GM21737 (cell line): ENCODE data around the gene UGT1A3.
"Not testable (repeated sequence)": the region's sequence is repeated elsewhere in the genome, so short reads cannot be mapped to it uniquely, and the experiment has no call there.

Source experiments
- ATAC-seq: cut with Tn5 transposase; IDR thresholded peaks from one replicate; pipeline ENCODE4 v1.9.1; 2021; ENCODE audit warnings: mild to moderate bottlenecking, moderate library complexity; ENCODE audit not compliant: unreplicated experiment

The UGT1A3 gene

DNA sequence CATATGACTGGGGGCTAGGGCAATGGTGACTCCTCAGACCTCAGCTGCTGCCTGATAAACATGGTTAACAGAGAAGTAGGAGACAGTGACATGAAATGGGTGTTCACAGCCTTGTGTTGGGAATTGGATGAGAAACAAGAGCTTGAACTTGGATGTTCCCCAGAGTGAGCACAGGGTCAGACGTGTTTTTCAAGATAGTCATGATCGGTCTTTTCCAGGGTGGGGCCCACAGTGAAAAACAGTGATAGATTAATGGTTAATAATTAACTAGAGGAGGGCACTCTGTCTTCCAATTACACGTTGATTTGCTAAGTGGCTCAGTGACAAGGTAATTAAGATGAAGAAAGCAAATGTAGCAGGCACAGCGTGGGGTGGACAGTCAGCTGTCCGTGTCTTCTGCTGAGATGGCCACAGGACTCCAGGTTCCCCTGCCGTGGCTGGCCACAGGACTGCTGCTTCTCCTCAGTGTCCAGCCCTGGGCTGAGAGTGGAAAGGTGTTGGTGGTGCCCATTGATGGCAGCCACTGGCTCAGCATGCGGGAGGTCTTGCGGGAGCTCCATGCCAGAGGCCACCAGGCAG lies at the start of gene UGT1A3:
UGT1A3 (plus strand) TSS at position 320 of the 579 bp plus-strand sequence; CDS start at position 405, 85 bp downstream.
- no peak for ATAC-seq

DNA sequence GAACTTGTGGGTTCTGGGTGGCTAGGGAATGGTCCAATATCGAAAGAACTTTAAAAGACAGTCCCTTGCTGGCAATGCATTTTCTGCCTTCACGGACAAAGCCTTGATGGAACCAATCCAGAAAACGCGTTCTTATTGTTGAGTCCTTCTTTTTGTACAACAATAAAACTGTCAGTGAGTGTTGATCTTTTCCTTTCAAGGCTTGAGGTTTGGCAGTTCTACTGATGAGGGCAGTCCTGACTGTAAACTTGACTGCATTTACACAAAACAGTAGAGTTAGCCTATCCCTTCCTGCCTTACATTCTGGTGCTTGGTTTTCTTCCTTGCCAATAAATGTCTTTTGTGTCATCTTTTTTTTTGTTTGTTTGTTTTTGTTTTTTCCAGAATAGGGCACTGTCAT lies 49.6 kb upstream of the UGT1A3 start:
- ATAC-seq, result no peak

DNA sequence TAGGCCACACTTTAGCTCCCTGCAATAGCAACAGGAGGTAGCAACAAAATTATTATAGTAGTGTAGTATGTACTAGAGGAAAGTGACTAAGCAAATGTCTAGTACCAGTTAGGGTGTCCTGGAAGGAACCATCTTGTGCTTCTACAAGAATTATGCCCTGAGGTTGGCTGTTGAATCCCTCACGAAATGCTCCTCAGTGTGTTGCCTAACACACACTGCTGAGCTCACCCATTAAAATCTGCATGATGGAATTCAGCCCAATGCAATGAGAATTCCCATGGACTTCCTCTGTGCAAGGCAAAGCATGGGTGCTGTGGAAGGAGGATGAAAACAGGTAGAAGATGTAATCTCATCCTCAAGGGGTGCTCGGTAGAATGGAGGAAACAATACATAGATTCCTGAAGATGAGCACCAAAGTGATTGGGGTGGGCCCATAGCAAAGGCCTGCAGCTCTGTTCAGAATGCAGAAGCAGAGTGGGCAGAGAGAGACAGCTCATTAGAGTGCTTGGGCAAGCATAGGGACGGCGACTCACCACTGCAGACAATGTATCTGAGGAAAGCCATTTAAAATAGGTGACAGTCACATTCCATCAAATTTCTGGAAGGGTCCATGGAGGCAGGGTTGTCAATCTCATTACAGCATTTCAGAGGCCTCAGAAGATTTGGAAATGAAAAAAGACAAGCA lies 48.3 kb upstream of the UGT1A3 start:
- ATAC-seq, result no peak

DNA sequence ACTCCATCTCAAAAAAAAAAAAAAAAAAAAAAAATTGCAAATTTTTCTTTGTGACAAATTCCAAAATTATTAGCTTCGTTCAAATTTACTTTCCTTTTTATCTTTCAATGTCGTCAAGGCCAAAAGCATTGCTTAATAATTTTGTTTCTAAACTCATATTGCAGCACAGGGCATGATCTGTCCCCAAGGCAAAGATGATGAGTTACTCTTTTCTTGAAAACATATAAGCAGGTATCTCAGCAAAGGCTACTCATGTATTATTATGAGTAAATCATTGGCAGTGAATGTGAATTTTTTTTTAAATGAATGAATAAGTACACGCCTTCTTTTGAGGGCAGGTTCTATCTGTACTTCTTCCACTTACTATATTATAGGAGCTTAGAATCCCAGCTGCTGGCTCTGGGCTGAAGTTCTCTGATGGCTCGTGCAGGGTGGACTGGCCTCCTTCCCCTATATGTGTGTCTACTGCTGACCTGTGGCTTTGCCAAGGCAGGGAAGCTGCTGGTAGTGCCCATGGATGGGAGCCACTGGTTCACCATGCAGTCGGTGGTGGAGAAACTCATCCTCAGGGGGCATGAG lies 47.2 kb upstream of the UGT1A3 start, which contains the start of gene UGT1A7:
UGT1A7 (plus strand) TSS at position 381 of the 579 bp plus-strand sequence; CDS start at position 418, 37 bp downstream.
- no peak for ATAC-seq

DNA sequence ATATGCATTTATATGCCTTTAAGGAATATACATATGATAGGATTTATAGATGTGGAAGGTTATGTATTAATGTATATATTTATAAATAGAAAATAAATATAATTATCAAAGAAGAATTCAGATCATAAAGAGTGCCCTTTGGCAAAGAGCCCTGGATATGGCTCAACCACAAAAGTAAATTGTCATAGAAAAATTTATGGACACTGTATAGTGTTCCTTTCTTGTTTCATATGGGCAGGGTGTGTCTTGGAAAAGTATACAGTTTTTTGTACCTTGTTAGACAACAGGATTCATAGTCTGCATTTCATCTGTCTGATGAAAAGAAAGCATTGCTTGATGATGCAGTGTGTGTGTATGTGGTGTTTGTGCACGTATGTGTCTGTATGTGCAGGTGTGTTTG lies 44.2 kb upstream of the UGT1A3 start:
- no peak for ATAC-seq

DNA sequence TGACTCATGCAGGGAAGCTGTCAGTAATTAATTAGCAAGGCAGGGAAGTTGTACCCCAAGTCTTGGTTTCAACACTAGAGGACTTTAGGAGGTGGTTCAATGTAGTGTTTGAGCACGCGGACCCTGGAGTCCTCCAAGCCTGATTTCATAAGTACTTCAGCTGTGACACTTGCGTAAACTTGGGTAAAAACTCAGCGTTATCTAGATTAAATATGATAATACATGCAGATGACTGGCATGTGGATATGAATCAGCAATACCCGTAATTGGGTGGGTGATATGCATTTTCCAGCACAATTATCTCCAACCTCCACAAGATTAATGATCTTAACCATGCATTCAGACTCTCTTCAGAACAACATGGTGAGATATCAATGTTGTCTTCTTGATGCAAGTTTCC lies 41.9 kb upstream of the UGT1A3 start:
- ATAC-seq, result no peak

DNA sequence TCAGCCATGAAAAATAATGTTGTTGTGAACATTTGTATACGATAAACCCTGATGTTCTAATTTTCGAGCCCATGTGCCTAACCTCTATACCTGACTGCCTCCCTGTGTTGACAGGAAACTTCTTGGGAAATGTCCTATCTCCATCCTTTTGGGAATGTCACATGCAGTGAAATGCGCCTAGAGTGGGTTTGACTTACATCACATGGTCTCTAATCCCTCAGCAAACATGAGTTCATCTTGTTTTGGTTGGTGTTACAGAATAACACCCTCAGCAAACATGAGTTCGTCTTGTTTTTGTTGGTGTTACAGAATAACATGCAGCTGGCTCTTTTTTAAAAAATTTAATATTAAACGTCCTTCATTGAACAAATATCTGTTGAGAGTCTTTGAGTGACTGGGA lies 40.5 kb upstream of the UGT1A3 start:
- ATAC-seq, result no peak

DNA sequence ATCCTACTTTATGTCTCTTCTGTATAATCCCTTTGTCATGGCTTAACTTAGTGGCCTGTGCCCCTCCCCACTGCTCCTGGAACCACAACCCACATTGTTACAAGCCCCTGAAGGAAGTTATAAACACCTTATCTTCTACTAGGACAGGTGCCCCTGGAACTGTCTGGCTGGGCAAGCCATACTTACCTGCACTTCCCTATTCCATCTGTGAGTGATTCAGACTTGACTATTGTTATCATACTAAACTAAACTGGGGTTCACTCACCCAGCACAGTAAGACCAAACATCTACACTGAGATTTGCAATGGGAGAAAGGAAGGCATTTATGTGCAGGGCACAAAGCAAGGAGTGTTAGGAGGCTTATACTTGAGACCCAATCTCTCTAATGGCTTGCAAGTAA lies 39.8 kb upstream of the UGT1A3 start:
- no peak for ATAC-seq

DNA sequence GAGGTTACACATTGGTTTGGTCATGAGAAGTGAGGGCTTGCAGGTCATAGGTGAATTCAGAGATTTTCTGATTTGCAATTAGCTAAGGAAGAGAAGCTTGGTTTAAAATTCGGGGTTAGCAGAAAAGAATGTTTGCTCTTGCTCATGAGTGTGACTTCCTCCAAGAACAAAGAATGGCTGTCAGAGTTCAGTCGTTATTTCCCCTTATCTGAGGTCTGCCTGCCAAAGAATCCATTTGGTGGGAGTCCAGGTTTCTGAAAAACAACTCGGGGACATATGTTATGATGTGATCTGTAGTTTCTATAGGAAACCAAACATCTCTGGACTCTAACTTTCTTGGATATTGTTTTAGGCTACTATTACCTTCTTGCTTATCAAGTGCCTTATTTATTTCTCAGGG lies 39.3 kb upstream of the UGT1A3 start:
- ATAC-seq, result no peak

DNA sequence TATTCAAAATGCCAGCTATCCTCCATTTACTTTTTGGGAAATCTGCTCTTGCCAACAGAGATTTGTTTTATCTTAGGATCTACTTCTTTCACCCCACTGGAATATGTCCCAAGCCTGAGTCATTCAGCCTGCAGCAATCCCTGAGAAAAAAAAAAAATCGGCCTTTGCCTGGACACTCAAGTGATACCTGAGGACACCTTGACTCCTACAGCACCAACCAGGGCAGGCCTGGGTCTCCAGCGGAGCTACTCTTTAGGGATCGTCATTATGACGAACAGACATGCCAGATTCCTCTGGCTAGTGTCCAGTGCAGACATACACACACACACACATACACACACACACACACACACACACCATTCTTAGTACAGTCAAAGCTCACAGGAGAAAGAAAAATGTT lies 38.4 kb upstream of the UGT1A3 start:
- no peak for ATAC-seq

DNA sequence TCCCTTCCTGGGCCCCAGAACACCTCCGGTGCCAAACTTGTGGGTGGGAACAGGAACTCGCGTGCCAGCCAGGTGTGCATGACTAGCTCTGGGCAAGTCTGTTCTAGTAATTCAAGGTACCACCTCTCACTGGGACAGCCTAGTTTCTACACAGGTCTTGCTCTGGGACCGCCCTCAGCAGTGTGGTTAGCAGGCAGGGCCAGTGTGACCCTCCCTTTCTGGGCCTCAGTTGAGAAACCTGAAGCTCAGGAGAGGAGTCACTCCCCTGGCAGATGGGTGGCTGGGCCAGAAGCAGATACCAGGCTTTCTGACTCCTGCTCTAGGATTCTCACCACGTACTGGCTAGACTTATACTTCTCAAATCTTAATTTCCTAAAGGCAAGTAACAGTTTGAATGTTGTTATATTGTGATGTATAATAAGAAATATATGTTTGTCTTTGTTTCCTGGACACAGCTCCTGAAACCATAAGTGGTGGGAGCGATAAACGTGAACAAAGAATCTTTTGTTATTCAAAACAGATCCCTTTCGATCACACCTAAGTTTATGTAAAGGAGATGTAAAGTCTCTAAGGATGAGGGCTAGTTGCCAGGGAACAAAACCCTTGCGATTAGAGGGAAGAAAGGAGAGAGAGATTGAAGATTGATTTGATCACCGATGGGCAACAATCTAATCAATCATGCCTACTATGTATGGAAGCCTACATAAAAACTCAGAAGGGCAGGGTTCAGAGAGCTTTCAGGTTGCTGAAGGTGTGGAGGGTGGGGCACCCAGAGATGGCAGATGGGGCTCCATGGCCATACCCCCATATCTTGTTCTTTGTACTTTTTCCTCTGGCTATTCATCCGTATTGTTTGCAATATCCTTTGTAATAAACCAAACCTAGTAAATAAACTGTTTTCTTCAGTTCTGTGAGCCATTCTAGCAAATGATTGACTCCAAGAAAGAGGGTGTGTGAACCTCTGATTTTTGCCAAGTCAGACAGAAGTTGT lies 37.1 kb upstream of the UGT1A3 start:
- no peak for ATAC-seq

DNA sequence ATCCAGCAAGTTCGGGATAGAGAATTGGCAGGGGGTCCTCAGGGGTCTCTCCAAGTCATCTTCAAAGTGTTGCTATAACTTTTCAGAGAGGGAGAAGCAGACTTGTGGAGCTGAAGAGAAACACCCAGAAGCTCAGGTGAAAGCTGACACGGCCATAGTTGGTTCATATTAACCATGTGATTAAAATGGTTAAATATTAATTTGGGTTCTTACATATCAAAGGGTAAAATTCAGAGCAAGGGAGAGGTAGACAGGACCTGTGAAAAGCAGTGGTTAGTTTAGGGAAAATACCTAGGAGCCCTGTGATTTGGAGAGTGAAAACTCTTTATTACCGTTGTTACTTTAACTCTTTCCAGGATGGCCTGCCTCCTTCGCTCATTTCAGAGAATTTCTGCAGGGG lies 36.2 kb upstream of the UGT1A3 start, which contains the start of gene UGT1A6:
UGT1A6 (plus strand) TSS at position 243 of the 400 bp plus-strand sequence; CDS start at position 358, 115 bp downstream.
- no peak for ATAC-seq

DNA sequence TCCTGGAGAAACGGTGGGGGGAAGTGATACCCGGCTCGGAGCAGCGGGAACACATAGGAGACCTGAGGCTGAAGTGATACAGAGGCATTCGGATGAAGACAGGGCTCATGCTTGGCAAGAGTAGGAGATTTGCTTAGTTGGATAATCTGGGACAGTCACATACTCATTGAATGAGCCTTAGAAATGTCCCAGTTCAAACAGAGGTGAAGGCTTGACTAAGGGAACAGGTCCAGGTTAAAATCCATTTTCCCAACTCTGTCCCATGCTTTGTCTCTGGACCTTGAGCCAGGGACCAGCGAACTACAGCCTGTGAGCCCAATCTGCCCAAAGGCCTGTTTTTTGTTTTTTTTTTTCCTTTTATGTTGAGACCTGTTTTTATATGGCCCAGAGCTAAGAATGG lies 34.9 kb upstream of the UGT1A3 start:
- no peak for ATAC-seq

DNA sequence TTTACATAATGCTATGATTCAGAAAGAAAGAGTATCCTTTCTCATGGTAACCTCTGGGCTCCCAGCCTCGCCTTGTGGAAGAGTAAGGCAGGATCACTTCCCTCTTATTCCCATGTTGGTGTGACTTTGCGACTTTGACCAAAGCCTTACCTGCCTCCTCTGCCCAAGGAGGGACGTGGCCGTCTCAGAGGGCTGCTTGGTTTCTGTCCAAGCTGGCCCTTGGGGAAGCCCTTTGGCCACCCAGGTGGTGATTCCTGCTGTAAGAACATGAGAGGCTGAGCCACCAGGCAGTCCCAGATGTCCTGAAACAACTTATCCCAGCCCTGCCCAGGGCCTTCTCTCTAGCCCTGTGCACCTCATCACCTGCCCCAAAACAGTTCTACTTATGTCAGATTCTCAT lies 30.1 kb upstream of the UGT1A3 start:
- ATAC-seq, result no peak

DNA sequence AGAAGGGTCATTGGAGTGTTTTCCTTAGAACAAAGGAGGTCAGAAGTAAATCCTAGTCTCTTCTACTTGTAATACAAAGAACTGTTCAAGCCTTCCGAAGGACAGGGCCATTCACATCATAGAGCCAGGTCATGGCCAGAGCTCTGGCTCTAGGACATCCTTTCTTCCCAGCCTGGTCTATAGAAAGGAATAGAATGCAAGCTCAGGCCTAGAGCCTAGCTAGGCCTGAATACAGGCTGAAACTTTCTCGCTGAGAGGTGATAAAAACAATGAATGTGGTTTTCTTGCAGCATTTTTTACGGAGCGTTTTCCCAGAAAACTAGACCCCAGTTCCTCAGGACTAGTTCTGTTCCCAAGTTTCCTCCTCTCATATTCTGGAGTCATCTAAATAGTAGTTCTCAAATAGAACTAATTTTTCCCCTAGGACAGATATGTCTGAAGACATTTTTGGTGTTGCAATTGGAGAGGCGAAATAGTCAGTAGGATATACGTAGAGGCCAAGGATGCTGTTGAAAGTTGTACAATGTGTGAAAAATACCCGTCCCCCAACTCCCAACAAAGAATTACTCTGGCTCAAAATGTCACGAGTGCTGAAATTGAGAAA lies 29.3 kb upstream of the UGT1A3 start:
- no peak for ATAC-seq

DNA sequence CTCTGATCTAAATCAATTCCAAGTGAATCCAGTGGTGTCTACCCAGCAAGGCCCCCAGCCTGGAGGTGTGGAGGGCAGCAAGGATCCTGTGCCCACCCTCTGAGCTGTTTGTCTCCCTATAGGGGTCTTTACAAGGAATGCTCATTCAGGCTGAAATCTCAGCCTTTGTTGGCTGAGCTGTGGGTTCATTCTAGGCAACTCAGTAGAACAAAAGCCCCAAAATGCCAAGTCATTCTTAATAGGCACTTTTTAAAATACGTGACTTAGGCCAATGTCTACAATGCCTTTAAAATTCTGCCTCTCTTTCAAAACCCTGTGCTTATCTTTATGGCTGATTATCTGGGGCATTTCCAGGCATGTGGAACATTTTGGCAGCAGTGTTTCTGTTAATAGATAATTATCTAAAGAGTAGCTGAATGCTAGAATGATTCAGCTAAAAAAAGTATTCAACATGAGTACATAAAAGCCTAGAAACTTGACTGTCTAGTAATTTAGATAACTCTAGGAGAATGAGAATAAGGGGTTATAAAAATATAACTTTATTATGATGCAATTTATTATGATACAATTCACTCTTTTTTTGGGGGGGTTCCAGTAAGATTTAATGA lies 28.7 kb upstream of the UGT1A3 start:
- no peak for ATAC-seq

DNA sequence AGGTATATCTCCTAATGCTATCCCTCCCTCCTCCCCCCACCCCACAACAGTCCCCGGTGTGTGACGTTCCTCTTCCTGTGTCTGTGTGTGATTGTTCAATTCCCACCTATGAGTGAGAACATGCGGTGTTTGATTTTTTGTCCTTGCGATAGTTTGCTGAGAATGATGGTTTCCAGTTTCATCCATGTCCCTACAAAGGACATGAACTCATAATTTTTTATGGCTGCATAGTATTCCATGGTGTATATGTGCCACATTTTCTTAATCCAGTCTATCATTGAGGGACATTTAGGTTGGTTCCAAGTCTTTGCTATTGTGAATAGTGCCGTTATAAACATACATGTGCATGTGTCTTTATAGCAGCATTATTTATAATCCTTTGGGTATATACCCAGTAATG lies 28.0 kb upstream of the UGT1A3 start:
- ATAC-seq, result not testable (repeated sequence)

DNA sequence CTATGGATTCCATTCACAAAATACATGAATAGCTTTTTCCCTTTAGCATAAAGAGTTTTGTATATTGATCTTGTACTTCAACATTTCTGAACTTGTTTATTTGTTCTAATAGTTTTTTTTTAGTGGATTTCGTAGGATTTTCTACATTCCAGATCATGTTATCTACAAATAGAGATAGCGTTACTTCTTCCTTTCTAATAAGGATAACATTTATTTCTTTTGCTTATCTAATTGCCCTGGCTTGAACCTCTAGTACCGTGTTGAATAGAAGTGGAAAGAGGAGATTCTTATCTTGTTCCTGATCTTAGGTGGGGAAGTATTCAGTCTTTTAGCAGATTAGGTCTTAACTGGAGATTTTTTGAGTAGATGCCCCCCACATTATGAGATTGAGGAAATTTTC lies 26.6 kb upstream of the UGT1A3 start:
- ATAC-seq, result no peak

DNA sequence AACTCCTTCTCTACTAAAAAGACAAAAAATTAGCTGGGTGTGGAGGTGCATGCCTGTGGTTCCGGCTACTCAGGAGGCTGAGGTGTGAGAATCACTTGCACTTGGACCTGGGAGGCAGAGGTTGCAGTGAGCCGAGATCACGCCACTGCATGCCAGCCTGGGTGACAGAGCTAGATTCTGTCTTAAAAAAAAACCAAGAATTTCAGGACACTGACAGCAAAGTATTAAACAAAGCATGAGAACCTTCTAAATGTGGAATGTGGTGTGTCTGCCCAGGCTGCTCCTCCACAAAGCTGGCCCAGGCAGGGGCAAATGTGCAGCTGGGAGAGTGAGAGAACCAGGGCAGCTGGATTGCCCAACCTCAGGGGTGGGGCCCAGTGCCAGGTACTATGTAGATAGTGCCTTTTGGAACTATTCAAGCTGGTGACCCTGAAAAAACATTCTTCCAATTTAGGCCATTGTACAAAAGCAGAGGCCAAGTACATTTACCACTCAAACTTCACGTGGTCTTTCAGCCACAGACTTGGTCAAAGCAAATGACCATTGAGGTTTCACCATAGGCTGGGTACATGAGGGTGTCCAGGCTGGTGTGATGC lies 22.8 kb upstream of the UGT1A3 start:
- ATAC-seq, result no peak

DNA sequence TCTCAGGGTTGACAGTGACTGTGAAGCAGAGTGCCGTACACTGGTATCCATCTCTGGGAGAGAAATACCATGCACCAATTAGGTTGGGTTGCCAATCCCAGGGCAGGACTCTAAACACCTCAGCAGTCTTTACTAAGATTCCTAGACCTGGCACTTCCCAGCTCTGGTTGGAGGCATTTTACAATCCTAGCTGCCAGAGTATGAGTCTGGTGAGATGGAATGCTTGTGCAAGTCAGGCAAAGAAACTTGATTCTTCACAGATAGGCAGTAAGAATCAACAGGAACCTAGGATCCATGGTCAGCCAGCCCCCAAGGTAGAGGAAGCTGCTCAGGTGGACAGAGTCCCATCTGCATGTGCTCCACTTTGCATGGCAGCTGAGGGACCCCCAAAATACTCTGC lies 22.1 kb upstream of the UGT1A3 start:
- no peak for ATAC-seq
